HuH-7.5 (cell line): ENCODE data around the gene FOSB.

ENCODE experiments used
- DNase-seq: peaks from one replicate; pipeline ENCODE4 v3.0.0; 2011; ENCODE audit warnings: low spot score

Gene FOSB

GRCh38 chr19:45485305-45486077, 17.7 kb downstream of the FOSB start:
- peak; percentile 79 for DNase-seq

GRCh38 chr19:45488708-45489107, 20.9 kb downstream of the FOSB start:
- DNase-seq, result no peak

- no peak for DNase-seq
Observed at GRCh38 chr19:45489216-45489855, 21.5 kb downstream of the FOSB start.

GRCh38 chr19:45492137-45492626, 24.4 kb downstream of the FOSB start:
- no peak for DNase-seq

DNA sequence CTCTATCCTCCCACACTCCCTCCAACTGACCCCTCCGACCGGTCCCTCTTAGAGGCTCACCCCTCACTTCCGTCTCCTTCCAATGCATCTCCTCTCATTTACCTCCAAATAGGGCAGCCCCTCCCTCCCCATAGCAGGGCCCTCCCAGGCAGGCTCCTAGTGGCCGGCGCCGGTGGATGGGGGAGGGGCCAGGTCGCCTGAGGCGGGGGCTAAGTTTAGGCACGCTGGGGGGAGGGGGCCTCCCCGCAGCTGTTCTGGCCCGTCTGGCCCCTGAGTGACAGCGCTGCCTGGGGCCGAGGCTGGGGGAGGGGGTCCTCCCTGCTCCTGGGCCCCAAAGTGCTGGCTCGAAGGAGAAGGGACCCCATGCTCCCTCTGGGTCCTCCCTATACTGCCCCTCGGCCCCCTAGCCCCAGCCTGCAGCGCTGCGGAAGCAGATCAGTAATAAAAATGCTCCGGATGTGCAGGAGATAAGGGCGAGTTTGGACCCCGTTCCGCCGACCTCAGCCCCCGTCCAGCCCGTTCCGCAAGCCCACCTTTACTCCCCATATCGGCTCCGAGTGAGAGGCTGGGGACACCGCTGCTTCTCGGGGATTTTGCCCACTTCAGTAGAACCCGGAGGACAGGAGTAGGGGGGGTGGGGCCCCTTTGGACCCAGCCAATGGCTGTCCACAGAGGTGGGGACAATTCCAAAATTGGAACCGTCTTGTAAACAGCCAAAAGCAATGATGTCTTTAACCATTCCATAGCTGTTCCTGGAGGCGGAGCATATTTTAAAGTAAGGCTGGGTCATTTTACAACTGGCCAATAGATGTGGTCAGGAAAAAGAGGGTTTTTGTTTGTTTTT, 25.1 kb downstream of the FOSB start:
- DNase-seq, result no peak

DNA sequence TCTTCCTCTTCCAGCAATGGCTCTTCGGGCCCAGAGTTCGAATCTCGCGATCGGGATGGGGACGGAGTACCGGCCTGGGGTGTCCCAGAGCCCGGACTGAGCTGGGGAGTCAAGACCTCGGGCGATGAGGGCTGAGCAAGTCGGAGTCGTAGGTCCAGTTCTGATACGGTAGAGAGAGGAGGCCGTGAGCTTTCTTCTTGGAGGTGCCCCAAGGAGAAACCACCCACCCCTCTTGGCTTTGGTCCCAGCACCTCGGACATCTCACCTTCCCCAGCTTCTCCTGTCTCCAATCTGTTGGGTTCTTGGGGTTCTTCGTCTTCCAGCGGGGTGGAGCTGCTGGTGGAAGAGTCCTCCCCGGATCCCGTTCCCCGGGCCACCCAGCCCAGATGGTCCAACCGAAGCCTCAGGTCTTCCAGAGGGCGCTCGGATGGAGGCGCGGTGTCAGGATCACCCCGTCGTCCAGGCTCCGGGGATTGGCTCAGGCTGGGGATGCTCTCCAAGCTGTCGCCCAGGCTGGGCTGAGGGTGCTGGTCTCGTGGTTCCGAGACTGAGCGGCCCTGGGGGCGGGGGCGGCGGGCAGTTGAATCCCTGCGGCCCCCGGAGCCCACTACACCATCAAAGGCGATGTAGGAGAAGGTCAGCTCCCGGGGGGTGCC, 26.6 kb downstream of the FOSB start:
- DNase-seq, result no peak

DNA sequence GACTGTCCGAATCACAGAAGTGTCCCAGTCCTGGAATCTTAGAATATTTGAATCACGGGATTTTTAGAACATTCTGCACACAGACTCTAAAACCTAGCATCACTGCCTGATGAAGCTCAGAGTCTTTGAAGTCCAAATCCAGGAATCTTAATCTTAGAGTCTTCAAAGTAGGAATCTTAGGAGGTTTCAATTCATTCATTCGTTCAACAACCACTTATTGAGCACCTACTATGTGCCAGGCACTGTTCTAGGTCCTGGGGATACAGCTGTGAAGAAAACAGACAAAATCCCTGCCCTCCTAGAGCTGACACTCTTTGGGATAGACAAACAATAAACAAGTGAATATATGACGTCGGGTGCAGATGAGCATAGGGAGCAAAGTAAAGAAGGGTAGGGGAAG, 27.4 kb downstream of the FOSB start:
- no peak for DNase-seq

DNA sequence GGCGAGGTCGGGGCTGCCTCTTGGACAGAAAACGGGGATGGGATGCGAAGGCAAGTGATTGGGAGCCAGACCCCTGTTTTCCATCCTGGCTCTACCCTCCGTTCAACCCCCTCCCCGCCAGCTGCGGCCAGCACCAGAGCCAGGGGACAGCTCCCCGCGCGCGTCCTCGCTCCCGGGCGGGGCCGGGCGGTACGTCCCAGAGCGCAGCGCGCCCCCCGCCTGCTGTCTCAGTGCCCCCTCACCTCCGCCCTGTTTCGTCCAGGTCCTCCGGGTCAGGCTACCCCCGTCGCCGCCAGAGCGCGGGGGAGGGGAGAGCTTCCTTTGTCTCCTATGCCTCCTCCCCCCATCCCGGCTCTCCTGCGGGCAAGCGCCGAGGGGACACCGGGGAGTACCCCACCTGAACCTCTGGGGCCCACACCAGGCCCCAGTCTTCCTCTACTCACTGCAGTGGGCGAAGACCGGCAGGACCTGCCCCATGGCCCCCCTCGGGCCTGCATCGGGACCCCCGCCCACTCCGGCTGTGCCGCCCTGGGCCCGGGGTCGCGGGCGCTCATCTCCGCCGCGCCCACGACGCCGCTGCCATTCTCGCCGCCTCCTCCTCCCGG, 28.7 kb downstream of the FOSB start:
- peak; percentile 80 for DNase-seq

DNA sequence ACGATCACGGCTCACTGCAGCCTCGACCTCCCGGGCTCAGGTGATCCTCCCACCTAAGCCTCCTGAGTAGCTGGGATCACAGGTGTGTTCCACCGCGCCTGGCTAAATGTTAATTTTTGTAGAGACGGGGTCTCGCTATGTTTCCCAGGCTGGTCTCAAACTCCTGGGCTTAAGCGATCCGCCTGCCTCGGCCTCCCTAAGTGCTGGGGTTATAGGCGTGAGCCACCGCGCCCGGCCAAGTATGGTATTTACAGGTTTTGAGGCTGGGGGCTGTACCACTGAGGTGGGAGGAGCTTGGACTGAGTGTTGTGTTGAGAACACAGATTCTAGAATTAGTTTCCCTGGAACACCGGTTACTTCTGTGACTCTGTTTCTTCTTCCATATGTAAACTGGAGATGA, 30.0 kb downstream of the FOSB start:
- no peak for DNase-seq

DNA sequence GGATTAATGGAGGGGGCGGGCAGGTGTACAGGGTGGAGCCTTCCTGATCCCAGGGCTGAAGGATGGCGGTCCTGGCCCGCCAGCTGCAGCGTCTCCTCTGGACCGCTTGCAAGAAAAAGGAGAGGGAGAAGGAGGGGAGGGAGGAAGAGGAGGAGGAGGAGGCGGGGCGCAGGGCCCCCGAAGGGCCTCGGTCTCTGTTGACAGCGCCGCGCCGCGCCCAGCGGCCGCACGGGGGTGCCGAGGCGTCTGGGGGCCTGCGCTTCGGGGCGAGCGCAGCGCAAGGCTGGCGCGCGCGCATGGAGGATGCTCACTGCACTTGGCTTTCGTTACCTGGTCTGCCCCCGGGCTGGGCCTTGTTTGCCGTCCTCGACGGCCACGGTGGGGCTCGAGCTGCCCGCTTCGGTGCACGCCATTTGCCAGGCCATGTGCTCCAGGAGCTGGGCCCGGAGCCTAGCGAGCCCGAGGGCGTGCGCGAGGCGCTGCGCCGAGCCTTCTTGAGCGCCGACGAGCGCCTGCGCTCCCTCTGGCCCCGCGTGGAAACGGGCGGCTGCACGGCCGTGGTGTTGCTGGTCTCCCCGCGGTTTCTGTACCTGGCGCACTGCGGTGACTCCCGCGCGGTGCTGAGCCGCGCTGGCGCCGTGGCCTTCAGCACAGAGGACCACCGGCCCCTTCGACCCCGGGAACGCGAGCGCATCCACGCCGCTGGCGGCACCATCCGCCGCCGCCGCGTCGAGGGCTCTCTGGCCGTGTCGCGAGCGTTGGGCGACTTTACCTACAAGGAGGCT, 30.8 kb downstream of the FOSB start, which contains the start of gene PPM1N:
PPM1N (plus strand) TSS at position 33 of the 785 bp plus-strand sequence; CDS start at position 63, 30 bp downstream.
- no peak for DNase-seq

GRCh38 chr19:45499196-45500180, 31.7 kb downstream of the FOSB start:
- peak; percentile 52 for DNase-seq

DNA sequence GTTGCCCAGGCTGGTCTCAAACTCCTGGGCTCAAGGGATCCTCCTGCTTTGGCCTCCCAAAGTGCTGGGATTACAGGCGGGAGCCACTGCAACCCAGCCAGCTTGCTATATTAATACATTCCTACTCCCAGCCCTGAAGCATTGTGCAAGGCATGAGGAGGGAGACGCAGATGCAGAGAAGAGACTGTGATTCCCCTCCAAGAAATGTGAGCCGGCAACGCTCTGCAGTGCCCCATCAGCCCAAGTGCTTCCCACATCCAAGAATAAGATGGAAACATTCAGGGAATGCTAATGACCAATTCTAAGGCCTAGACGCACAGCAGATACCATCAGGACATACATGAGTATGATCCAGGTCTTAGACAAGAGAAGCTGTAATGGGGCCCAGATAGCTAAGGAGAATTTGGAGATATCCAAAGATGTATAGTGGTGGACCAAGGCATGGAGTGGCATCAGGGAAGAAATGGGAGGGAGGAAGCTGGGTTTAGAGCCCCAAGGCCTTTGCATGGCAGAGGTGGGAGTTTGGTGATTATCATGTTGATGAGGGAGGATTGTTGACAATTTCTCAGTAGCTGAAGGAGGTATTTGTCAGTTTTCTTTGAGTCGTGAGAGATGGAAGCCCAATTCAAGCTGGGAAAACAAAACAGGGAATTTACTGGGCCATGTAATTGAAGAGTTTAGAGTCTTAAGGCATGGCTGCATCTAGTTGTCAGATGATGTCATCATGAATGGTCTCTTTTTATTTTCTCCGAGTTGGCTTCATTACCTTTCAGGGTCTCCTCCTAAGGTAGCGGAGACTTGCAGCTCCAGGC, 33.3 kb downstream of the FOSB start:
- no peak for DNase-seq

DNA sequence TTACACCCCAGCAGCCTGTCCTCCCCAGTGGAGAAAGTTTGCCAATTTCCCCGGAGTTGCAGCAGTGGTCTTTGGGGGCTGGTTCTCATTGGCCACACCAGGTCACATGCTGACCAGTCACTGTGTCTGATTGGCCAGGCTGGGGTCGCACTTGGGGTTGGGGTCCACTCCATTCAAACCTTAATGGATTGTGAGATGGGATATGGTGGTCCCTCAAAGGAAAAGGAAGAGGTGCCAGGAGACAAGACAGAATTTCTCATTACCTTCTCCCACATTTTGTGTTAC, 33.9 kb downstream of the FOSB start:
- no peak for DNase-seq

DNA sequence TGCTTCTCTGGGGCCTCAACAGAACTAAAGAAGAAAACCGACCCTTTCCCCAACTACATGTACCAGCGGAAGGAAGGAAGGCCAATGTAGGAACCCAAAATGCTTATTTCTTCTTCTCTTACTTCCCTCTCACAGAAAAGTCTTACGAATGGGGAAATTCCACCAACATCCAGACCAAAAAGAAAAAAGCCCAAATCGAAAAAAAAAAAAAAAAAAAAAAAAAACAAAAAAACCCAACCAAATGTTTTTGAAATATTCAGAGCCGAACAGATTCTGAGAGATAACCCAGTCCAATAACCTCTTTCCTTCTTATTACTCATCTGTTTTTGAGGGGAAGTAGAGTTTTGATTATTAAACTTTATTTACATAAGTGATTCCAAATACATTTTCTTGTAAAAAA, 34.3 kb downstream of the FOSB start:
- DNase-seq, result no peak

GRCh38 chr19:45503909-45504308, 36.1 kb downstream of the FOSB start:
- DNase-seq, result no peak

- no peak for DNase-seq
Observed at GRCh38 chr19:45505151-45505995, 37.6 kb downstream of the FOSB start.

GRCh38 chr19:45505996-45506245, 38.1 kb downstream of the FOSB start:
- DNase-seq, result no peak

- peak; percentile 92 for DNase-seq
Observed at GRCh38 chr19:45506246-45506988, 38.6 kb downstream of the FOSB start.
